ENCODE results near the gene ODR4. TPM values are rescaled to one million over a fixed set of nuclear protein-coding genes. Genes with fewer than 3 reads are reported as not detected.

The ODR4 gene
- total RNA-seq, 4 donors from 2014 or later: 25.1 to 35.4 (median 29.9) TPM

GRCh38 chr1:186440584-186440983 is 64.9 kb downstream of the ODR4 start:
- WGBS, 2 donors: 35 to 46% methylated on average over 3 of the region's 3 CpGs
- intact Hi-C loops (cut with DNase I): no loop called here
- no peaks in the 10 kb centered on the region for H3K9me3 ChIP-seq
- H3K27me3 ChIP-seq: no peaks in the 10 kb centered on the region
- no peak overlapping the region for H3K4me3 ChIP-seq (replicated peaks in 1 of 3)
- TF ChIP-seq POLR2A (IDR thresholded peaks at IDR 0.05): no peak
- TF ChIP-seq CTCF (IDR thresholded peaks at IDR 0.05): no peak
- no peak for DNase-seq
- no peaks in the 10 kb centered on the region for H3K36me3 ChIP-seq
- H3K4me1 ChIP-seq: no peaks in the 10 kb centered on the region
- no peak overlapping the region for H3K27ac ChIP-seq

- Histone ChIP-seq H3K4me1 (no peaks in the 10 kb centered on the region), H3K27me3 (no peaks in the 10 kb centered on the region), H3K4me3 (replicated peaks in 1 of 3) (no peak overlapping the region), H3K27ac (no peak overlapping the region), H3K36me3 (no peaks in the 10 kb centered on the region), H3K9me3 (no peaks in the 10 kb centered on the region)
- intact Hi-C loops (cut with DNase I): no loop called here
- 48 to 61% methylated on average over 1 of the region's 1 CpG for WGBS, 2 donors
- TF ChIP-seq POLR2A (IDR thresholded peaks at IDR 0.05): no peak
- DNase-seq: no peak
These were observed 67.2 kb downstream of the ODR4 start for GRCh38 chr1:186442651-186443375.

- no peaks in the 10 kb centered on the region for H3K36me3 ChIP-seq
- 89 to 96% methylated on average over 2 of the region's 2 CpGs for WGBS, 2 donors
These were observed 68.0 kb downstream of the ODR4 start for GRCh38 chr1:186443638-186444037.

GRCh38 chr1:186446152-186446551 is 70.5 kb downstream of the ODR4 start:
- intact Hi-C loops (cut with DNase I): no loop called here

More at GRCh38 chr1:186443638-186444037, 68.0 kb downstream of the ODR4 start:
- intact Hi-C loops (cut with DNase I): no loop called here
- TF ChIP-seq CTCF (IDR thresholded peaks at IDR 0.05) (no peak), POLR2A (IDR thresholded peaks at IDR 0.05) (no peak)
- Histone ChIP-seq H3K27ac (no peak overlapping the region), H3K27me3 (no peaks in the 10 kb centered on the region), H3K4me3 (replicated peaks in 1 of 3) (no peak overlapping the region), H3K4me1 (no peaks in the 10 kb centered on the region), H3K9me3 (no peaks in the 10 kb centered on the region)
- DNase-seq: no peak

GRCh38 chr1:186454981-186455380 is 79.3 kb downstream of the ODR4 start:
- no peak overlapping the region for H3K27ac ChIP-seq
- 69 to 79% methylated on average over 3 of the region's 3 CpGs for WGBS, 2 donors
- no peaks in the 10 kb centered on the region for H3K9me3 ChIP-seq
- H3K36me3 ChIP-seq: no peaks in the 10 kb centered on the region
- intact Hi-C loops (cut with DNase I): no loop called here
- H3K4me3 ChIP-seq (replicated peaks in 1 of 3): no peak overlapping the region
- DNase-seq: no peak
- TF ChIP-seq POLR2A (IDR thresholded peaks at IDR 0.05): no peak
- no peak for TF ChIP-seq CTCF (IDR thresholded peaks at IDR 0.05)
- H3K4me1 ChIP-seq: no peaks in the 10 kb centered on the region
- H3K27me3 ChIP-seq: no peaks in the 10 kb centered on the region

More at GRCh38 chr1:186446152-186446551, 70.5 kb downstream of the ODR4 start:
- no peak for TF ChIP-seq CTCF (IDR thresholded peaks at IDR 0.05)
- no peak for TF ChIP-seq POLR2A (IDR thresholded peaks at IDR 0.05)
- no peak for DNase-seq
- Histone ChIP-seq H3K4me1 (no peaks in the 10 kb centered on the region), H3K27ac (no peak overlapping the region), H3K36me3 (no peaks in the 10 kb centered on the region), H3K4me3 (replicated peaks in 1 of 3) (no peak overlapping the region), H3K9me3 (no peaks in the 10 kb centered on the region), H3K27me3 (no peaks in the 10 kb centered on the region)
- WGBS, 2 donors: 96 to 97% methylated on average over 4 of the region's 4 CpGs

Measured in thyroid gland (tissue), 4 donors.